CD14-positive monocyte (primary cell): ENCODE measurements around the gene LDLR. TPM values are rescaled to one million over a fixed set of nuclear protein-coding genes. Genes with fewer than 3 reads are reported as not detected.

Experiments
- DNase-seq, 3 donors: peaks; one replicate each; pipeline ENCODE4 v3.0.0-alpha.2; 2011 to 2022
- H2AFZ ChIP-seq: 2 replicates; pipeline ENCODE4 v1.6.0; 2012; ENCODE audit warnings: mild to moderate bottlenecking, low read depth, low read length, inconsistent platforms; ENCODE audit not compliant: insufficient read depth, poor library complexity, severe bottlenecking
- H3K27ac ChIP-seq, 2 donors: 1 replicate in 1 of 2; 2 replicates in 1 of 2; pipeline ENCODE4 v1.5.1; 2012 to 2013; ENCODE audit warnings: low read length in 2 of 2, control low read depth in 1 of 2, inconsistent platforms in 1 of 2, low read depth in 1 of 2, mild to moderate bottlenecking in 1 of 2
- H3K27me3 ChIP-seq, 2 donors: one replicate each; pipeline versions ENCODE4 v1.6.0 to v1.6.1; 2011 to 2013; ENCODE audit warnings: low read length in 2 of 2; ENCODE audit not compliant: control insufficient read depth in 2 of 2, insufficient read depth in 2 of 2
- H3K36me3 ChIP-seq, 2 donors: replicated peaks in 1 of 2; 1 replicate in 1 of 2; 2 replicates in 1 of 2; pipeline versions ENCODE4 v1.5.1 to v1.6.1; 2012 to 2013; ENCODE audit warnings: low read length in 2 of 2, control low read depth in 1 of 2, inconsistent platforms in 1 of 2, mild to moderate bottlenecking in 1 of 2; ENCODE audit not compliant: insufficient read depth in 2 of 2, control insufficient read depth in 1 of 2
- H3K4me1 ChIP-seq, 2 donors: 1 replicate in 1 of 2; 2 replicates in 1 of 2; pipeline versions ENCODE4 v1.5.1 to v1.6.1; 2012 to 2013; ENCODE audit warnings: low read length in 2 of 2, control low read depth in 1 of 2, inconsistent platforms in 1 of 2, mild to moderate bottlenecking in 1 of 2, moderate library complexity in 1 of 2; ENCODE audit not compliant: insufficient read depth in 2 of 2, control insufficient read depth in 1 of 2
- H3K4me2 ChIP-seq: replicated peaks from 2 replicates; pipeline ENCODE3; 2012; ENCODE audit warnings: low read length, moderate library complexity, mild to moderate bottlenecking; ENCODE audit not compliant: poor library complexity, severe bottlenecking; ENCODE audit errors: extremely low read depth
- H3K4me3 ChIP-seq, 3 experiments: fragments of 200-600 bp in 1 of 3; sonication (generic) in 1 of 3; replicated peaks in 1 of 3; 1 replicate in 2 of 3; 2 replicates in 1 of 3; pipeline ENCODE4 v1.5.1; 2011 to 2013; ENCODE audit warnings: low read length in 3 of 3, mild to moderate bottlenecking in 3 of 3, control low read depth in 2 of 3, low read depth in 2 of 3, inconsistent platforms in 1 of 3, moderate library complexity in 1 of 3
- H3K79me2 ChIP-seq: 2 replicates; pipeline ENCODE4 v1.6.0; 2012; ENCODE audit warnings: mild to moderate bottlenecking, control low read depth, inconsistent platforms, low read length, moderate library complexity; ENCODE audit not compliant: insufficient read depth
- H3K9ac ChIP-seq: 2 replicates; pipeline ENCODE4 v1.6.0; 2017; ENCODE audit warnings: low read length, mild to moderate bottlenecking; ENCODE audit not compliant: insufficient read depth, poor library complexity, severe bottlenecking
- H3K9me3 ChIP-seq, 2 donors: replicated peaks in 1 of 2; 1 replicate in 1 of 2; 2 replicates in 1 of 2; pipeline versions ENCODE4 v1.5.1 to v1.6.1; 2012 to 2013; ENCODE audit warnings: low read length in 2 of 2, control low read depth in 1 of 2; ENCODE audit not compliant: control insufficient read depth in 1 of 2, insufficient read depth in 1 of 2
- H4K20me1 ChIP-seq: 2 replicates; pipeline ENCODE4 v1.6.0; 2012; ENCODE audit warnings: mild to moderate bottlenecking, low read length, control low read depth, moderate library complexity; ENCODE audit not compliant: insufficient read depth
- H3K27ac Mint-ChIP-seq, 7 donors: one replicate each; pipeline ENCODE4 v1.8.0; 2020; ENCODE audit warnings: mild to moderate bottlenecking in 7 of 7, mixed read lengths in 7 of 7, moderate library complexity in 6 of 7, inconsistent platforms in 2 of 7
- H3K27me3 Mint-ChIP-seq, 3 donors: one replicate each; pipeline ENCODE4 v1.8.0; 2021 to 2022; ENCODE audit warnings: low read depth in 3 of 3, mild to moderate bottlenecking in 3 of 3, mixed read lengths in 3 of 3, moderate library complexity in 3 of 3, inconsistent platforms in 1 of 3
- H3K36me3 Mint-ChIP-seq, 2 donors: one replicate each; pipeline ENCODE4 v1.8.0; 2020; ENCODE audit warnings: mixed read lengths in 2 of 2, inconsistent platforms in 1 of 2, mild to moderate bottlenecking in 1 of 2
- H3K4me1 Mint-ChIP-seq: one replicate; pipeline ENCODE4 v1.8.0; 2020; ENCODE audit warnings: mild to moderate bottlenecking, mixed read lengths
- H3K4me3 Mint-ChIP-seq, 2 donors: one replicate each; pipeline ENCODE4 v1.8.0; 2020; ENCODE audit warnings: mild to moderate bottlenecking in 2 of 2, mixed read lengths in 2 of 2, moderate library complexity in 1 of 2
- H3K9me3 Mint-ChIP-seq, 7 donors: one replicate each; pipeline ENCODE4 v1.8.0; 2020 to 2022; ENCODE audit warnings: mixed read lengths in 7 of 7, mild to moderate bottlenecking in 6 of 7, moderate library complexity in 6 of 7, inconsistent platforms in 2 of 7
- WGBS: methylation state at CpG from one replicate; pipeline ENCODE4 v1.1.5; 2013; ENCODE audit warnings: missing lambda C conversion rate; ENCODE audit not compliant: insufficient coverage; 5-methylcytosine and 5-hydroxymethylcytosine counted together
- intact Hi-C, 2 donors: fragments of 100-400 bp; cut with micrococcal nuclease; formaldehyde crosslinking; loops; one replicate each; pipeline versions ENCODE4 v1.15.0 to v1.15.1; 2023
- polyA plus RNA-seq, 3 donors: library from polyadenylated mRNA; depleted of rRNA in 1 of 3; unstranded in 2 of 3; stranded (reverse) in 1 of 3; fragments of 300-500 nt in 2 of 3; fragments of >200 nt in 1 of 3; fragmentation: Illumina TruSeq in 2 of 3; gene quantifications; 1 replicate in 2 of 3; 2 replicates in 1 of 3; pipeline ENCODE4 v1.2.3, GENCODE V29; 2012 to 2021
- TF ChIP-seq, protein P1 (sequence below): fragments of 200-600 bp; IDR thresholded peaks from one replicate; pipeline ENCODE4 v1.8.0; 2022; ENCODE audit warnings: antibody characterized with exemption, mild to moderate bottlenecking

LDLR gene
- polyA plus RNA-seq, 3 donors = 14.3 to 21.2 (median 19.8) TPM

DNA sequence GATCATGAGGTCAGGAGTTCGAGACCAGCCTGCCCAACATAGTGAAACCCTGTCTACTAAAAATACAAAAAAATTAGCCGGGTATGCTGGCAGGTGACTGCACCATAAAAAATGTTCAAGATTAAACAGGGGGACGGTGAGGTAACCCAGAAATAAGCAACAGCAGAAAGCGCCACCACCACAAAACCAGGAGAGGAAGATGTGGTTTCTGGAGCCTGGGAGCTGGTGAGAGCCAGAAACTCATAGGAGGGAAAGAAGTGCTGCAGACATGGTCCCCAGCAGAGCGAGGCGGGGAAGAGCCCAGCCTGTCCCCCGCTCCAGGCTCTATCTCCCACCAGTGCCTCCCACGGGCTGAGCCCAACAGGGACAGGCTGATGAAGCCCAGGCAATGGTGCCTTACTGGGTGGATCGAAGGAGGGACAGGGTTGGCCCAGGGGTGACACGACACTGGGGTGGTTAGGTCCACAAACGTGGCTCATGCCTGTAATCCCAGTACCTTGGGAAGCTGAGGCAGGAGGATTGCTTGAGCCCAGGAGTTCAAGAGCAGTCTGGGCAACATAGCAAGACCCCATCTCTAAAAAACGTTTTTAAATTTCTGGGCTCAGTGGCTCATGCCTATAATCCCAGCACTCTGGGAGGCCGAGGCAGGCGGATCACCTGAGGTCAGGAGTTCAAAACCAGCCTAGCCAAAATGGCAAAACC lies 47.3 kb downstream of the LDLR start:
- Histone ChIP-seq H3K9ac (no peak overlapping the region), H2AFZ (no peak overlapping the region), H3K36me3 (peaks cover 6 to 15% of the 10 kb centered on the region in 2 donors), H3K4me2 (no peak overlapping the region), H3K27me3 (peaks cover 0 to 6% of the 10 kb centered on the region in 2 donors), H3K79me2 (no peaks in the 10 kb centered on the region), H3K4me1 (peaks cover 22 to 31% of the 10 kb centered on the region in 2 donors), H3K4me3 (no peak overlapping the region), H4K20me1 (no peaks in the 10 kb centered on the region), H3K27ac (no peak overlapping the region), H3K9me3 (no peaks in the 10 kb centered on the region)
- peaks cover 7 to 26% of the 10 kb centered on the region in 2 donors for H3K36me3 Mint-ChIP-seq
- WGBS = 68% methylated on average over 8 of the region's 14 CpGs
- peak overlapping the region in 1 of 2 donors; percentile 24 for H3K4me3 Mint-ChIP-seq
- TF ChIP-seq, protein P1, sequence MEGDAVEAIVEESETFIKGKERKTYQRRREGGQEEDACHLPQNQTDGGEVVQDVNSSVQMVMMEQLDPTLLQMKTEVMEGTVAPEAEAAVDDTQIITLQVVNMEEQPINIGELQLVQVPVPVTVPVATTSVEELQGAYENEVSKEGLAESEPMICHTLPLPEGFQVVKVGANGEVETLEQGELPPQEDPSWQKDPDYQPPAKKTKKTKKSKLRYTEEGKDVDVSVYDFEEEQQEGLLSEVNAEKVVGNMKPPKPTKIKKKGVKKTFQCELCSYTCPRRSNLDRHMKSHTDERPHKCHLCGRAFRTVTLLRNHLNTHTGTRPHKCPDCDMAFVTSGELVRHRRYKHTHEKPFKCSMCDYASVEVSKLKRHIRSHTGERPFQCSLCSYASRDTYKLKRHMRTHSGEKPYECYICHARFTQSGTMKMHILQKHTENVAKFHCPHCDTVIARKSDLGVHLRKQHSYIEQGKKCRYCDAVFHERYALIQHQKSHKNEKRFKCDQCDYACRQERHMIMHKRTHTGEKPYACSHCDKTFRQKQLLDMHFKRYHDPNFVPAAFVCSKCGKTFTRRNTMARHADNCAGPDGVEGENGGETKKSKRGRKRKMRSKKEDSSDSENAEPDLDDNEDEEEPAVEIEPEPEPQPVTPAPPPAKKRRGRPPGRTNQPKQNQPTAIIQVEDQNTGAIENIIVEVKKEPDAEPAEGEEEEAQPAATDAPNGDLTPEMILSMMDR = no peak
- intact Hi-C loops = loop anchor here (5.0 to 10.0 kb wide), 3 partner anchors 62 to 202 kb away; no protein-coding TSS in a partner anchor
- no peak for DNase-seq
- H3K27ac Mint-ChIP-seq = peak overlapping the region in 1 of 7 donors; percentile 11
- H3K9me3 Mint-ChIP-seq = peaks cover 0 to 2% (median 0%) of the 10 kb centered on the region in 7 donors
- H3K4me1 Mint-ChIP-seq = peaks cover 29% of the 10 kb centered on the region
- peaks cover 16 to 22% (median 21%) of the 10 kb centered on the region in 3 donors for H3K27me3 Mint-ChIP-seq

- H3K36me3 ChIP-seq = peaks cover 0 to 3% of the 10 kb centered on the region in 2 donors
- intact Hi-C loops = loop anchor here (5.0 to 10.0 kb wide), 3 partner anchors 63 to 203 kb away; no protein-coding TSS in a partner anchor
- peak overlapping the region in 4 of 7 donors; percentile 37 to 80 (median 62) for H3K27ac Mint-ChIP-seq
- WGBS = 7% methylated on average over 24 of the region's 28 CpGs
- H3K4me1 Mint-ChIP-seq = peaks cover 33% of the 10 kb centered on the region
- TF ChIP-seq, protein P1 = peak; percentile 76
- no peaks in the 10 kb centered on the region for H3K79me2 ChIP-seq
- H3K27me3 ChIP-seq = peaks cover 0 to 6% of the 10 kb centered on the region in 2 donors
- H3K27me3 Mint-ChIP-seq = peaks cover 17 to 22% (median 21%) of the 10 kb centered on the region in 3 donors
- H3K36me3 Mint-ChIP-seq = peaks cover 0 to 14% of the 10 kb centered on the region in 2 donors
- H2AFZ ChIP-seq = peak overlapping the region; percentile 92
- peaks cover 25 to 35% of the 10 kb centered on the region in 2 donors for H3K4me1 ChIP-seq
- no peaks in the 10 kb centered on the region for H4K20me1 ChIP-seq
- no peaks in the 10 kb centered on the region for H3K9me3 ChIP-seq
- H3K27ac ChIP-seq = no peak overlapping the region
- peak overlapping the region; percentile 89 to 98 for H3K4me3 Mint-ChIP-seq
- H3K9ac ChIP-seq = peak overlapping the region; percentile 49
- peak; percentile 35 to 69 (median 54) for DNase-seq
- peak overlapping the region; percentile 87 for H3K4me2 ChIP-seq
- H3K4me3 ChIP-seq = peak overlapping the region; percentile 26 to 83 (median 42)
- peaks cover 0 to 2% (median 0%) of the 10 kb centered on the region in 7 donors for H3K9me3 Mint-ChIP-seq
Observed at GRCh38 chr19:11137542-11138384, 48.5 kb downstream of the LDLR start.
